Left lung (tissue), 10 donors: ENCODE measurements around the gene MAP3K5. TPM values are rescaled to one million over a fixed set of nuclear protein-coding genes. Genes with fewer than 3 reads are reported as not detected.

ENCODE experiments used
- ATAC-seq: fragments of 200-7000 bp; cut with Tn5 transposase; one replicate; pipeline ENCODE4 v1.9.1; 2020; ENCODE audit warnings: moderate library complexity
- DNase-seq, 4 donors: peaks; one replicate each; pipeline ENCODE4 v3.0.0-alpha.2; 2013 to 2020
- H3K27ac ChIP-seq, 2 donors: fragments of 200-600 bp; sonication (generic) in 1 of 2; one replicate each; pipeline versions ENCODE4 v1.5.0 to v1.8.0; 2020 to 2021
- H3K27me3 ChIP-seq, 2 donors: fragments of 200-600 bp; sonication (generic) in 1 of 2; one replicate each; pipeline versions ENCODE4 v1.5.0 to v1.8.0; 2020 to 2021
- H3K36me3 ChIP-seq, 2 donors: fragments of 200-600 bp; sonication (generic) in 1 of 2; one replicate each; pipeline versions ENCODE4 v1.5.0 to v1.8.0; 2020 to 2021
- H3K4me1 ChIP-seq, 2 donors: fragments of 200-600 bp; one replicate each; pipeline ENCODE4 v1.8.0; 2021
- H3K4me3 ChIP-seq, 2 donors: fragments of 200-600 bp; sonication (generic) in 1 of 2; one replicate each; pipeline versions ENCODE4 v1.5.0 to v1.8.0; 2020 to 2021; ENCODE audit warnings: mild to moderate bottlenecking in 1 of 2
- H3K9me3 ChIP-seq, 2 donors: fragments of 200-600 bp; sonication (generic) in 1 of 2; one replicate each; pipeline versions ENCODE4 v1.5.0 to v1.8.0; 2020 to 2021
- intact Hi-C, 2 donors: fragments of 100-400 bp; cut with DNase I; formaldehyde crosslinking; loops; one replicate each; pipeline versions ENCODE4 v1.11.2 to v1.14.2; 2022
- polyA plus RNA-seq, 6 donors: library from polyadenylated mRNA; unstranded; fragments of 120-200 nt; gene quantifications; one replicate each; pipeline ENCODE4 v1.2.1, GENCODE V29; 2013; ENCODE audit not compliant: insufficient read length in 6 of 6
- total RNA-seq, 2 donors: library from RNA; stranded (reverse); fragmentation: NEBNext Ultra II Directional; extraction: Animal tissue kit (Norgen Biotek cat#: 25700); gene quantifications; one replicate each; pipeline ENCODE4 v1.2.1, GENCODE V29; 2021
- TF ChIP-seq, protein P1 (sequence below), 2 donors: fragments of 200-600 bp; sonication (generic) in 1 of 2; IDR thresholded peaks; one replicate each; pipeline versions ENCODE4 v1.5.0 to v1.8.0; 2021; ENCODE audit warnings: antibody characterized with exemption in 2 of 2
- donor health status: DM: no; HTN: yes; CAD: no.
- donor health status: DM: no; HTN: no; CAD: no.

MAP3K5 gene
- total and polyA plus RNA-seq, 8 donors: 6.3 to 27.7 (median 7.2) TPM

DNA sequence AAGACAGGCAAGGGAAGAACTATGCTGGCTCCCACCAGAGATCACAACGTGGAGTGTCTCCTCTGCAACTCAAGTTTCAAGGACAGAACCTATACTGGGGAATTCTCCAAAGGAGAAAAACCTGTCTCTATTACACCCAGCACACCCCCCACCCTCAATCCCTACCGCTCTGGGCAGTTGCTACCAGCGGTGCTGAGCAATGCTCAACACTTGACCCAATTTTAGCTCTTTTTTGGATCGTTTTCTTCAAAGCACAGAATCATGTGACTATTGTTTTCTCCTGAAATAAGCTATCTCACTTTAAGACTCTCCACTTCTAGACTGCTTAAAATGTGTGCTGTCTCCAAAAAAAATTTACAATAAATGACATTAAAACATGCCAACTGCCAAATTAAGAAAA, 265.3 kb downstream of the MAP3K5 start:
- Histone ChIP-seq H3K36me3 (no peaks in the 10 kb centered on the region), H3K27me3 (no peaks in the 10 kb centered on the region), H3K9me3 (no peaks in the 10 kb centered on the region), H3K27ac (no peak overlapping the region), H3K4me1 (peaks cover 0 to 19% of the 10 kb centered on the region in 2 donors), H3K4me3 (no peak overlapping the region)
- ATAC-seq (peak; percentile 28), DNase-seq (no peak)
- intact Hi-C loops: no loop called here
- TF ChIP-seq, protein P1, sequence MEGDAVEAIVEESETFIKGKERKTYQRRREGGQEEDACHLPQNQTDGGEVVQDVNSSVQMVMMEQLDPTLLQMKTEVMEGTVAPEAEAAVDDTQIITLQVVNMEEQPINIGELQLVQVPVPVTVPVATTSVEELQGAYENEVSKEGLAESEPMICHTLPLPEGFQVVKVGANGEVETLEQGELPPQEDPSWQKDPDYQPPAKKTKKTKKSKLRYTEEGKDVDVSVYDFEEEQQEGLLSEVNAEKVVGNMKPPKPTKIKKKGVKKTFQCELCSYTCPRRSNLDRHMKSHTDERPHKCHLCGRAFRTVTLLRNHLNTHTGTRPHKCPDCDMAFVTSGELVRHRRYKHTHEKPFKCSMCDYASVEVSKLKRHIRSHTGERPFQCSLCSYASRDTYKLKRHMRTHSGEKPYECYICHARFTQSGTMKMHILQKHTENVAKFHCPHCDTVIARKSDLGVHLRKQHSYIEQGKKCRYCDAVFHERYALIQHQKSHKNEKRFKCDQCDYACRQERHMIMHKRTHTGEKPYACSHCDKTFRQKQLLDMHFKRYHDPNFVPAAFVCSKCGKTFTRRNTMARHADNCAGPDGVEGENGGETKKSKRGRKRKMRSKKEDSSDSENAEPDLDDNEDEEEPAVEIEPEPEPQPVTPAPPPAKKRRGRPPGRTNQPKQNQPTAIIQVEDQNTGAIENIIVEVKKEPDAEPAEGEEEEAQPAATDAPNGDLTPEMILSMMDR (IDR thresholded peaks at IDR 0.05): no peak

DNA sequence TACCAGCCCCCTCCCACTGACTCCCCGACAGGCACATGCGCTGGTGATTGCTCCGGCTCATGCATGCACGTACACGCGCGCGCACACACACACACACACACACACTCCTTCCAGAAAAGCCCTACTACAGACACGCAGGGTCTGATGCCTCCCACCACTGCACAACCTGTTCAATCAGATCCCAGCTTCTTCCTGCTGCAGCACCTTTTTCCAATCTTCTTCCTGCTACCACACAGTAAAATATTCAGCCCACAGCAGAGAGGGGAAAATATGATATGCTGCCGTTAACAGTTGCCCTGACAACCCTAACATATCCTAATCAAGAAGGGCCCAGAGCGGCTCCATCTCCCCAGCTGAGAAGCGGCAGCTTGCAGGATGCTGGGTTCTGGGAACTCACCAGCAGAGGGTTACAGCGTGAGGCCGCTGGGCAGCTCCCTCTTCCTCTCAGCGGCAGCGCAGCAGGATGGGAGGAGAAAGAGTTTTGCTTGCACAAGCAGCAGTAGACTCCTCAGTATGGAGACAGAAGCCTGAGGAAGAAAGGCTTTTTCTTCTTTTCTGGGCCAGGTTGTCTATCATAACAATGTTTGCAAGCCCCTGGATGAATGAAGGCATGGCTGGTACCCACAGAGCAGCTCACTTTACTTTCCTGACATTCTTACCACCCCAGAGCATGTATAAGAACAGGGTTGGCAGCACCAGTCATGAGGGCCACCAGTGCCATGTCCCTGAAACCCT, 265.9 kb downstream of the MAP3K5 start:
- no peaks in the 10 kb centered on the region for H3K27me3 ChIP-seq
- H3K27ac ChIP-seq: no peak overlapping the region
- H3K4me3 ChIP-seq: no peak overlapping the region
- TF ChIP-seq, protein P1 (IDR thresholded peaks at IDR 0.05): peak in 1 of 2 donors; percentile 13
- intact Hi-C loops: no loop called here
- ATAC-seq (peak; percentile 93), DNase-seq (peak in 3 of 4 donors; percentile 50 to 81 (median 51))
- H3K4me1 ChIP-seq: peaks cover 0 to 19% of the 10 kb centered on the region in 2 donors
- H3K36me3 ChIP-seq: no peaks in the 10 kb centered on the region
- H3K9me3 ChIP-seq: no peaks in the 10 kb centered on the region

DNA sequence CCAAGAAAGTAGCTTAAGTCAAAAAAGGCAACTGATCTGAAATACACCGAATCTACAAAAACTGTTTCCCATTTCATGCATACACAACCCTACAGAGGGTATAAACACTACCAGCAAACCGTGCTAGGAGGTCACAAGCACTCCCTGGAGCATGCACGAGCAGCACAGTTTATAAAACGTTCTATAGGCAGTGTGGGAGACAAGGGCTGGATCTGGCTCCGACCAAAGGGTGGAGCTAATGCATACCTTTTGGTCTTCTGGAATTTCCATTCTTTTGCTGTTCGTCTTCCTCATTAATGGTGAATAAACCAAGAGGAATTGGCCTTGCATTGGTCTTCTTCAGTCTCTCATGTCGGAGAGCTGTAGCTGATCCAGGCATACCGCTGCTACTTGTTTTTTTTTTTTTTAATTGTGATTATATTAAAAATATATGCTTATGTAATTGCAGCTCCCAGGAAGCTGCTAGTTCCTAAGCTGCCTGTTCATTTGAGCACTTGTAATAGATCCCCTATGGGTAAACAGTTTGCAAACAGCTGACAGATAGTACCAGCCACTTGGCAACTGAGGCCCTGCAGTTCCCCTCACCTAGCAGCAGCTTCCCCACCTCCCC, 266.6 kb downstream of the MAP3K5 start:
- TF ChIP-seq, protein P1 (IDR thresholded peaks at IDR 0.05): no peak
- no peak for ATAC-seq

DNA sequence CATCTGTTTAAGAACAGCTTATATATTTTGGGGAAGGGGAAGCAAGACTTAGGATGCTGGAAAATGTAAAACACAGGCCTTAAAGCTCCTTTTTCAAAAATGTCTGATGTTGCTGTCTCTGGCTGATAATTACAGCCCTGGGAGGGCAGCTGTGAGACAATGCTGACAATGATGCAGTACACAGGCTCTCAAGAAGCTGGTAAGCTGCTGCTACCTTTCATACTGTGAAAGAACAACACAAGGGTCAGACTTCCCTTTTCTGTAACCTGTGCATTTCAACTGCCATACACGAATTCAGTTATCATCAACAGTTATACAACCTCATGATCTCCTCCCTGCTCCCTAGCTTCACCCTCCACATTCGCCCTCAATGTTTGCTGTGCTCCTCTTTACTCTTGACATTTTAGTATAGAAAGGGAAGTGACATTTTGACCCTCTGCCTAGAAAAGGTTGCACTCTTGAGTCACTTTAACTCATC, 267.3 kb downstream of the MAP3K5 start:
- H3K4me3 ChIP-seq: no peak overlapping the region
- H3K9me3 ChIP-seq: no peaks in the 10 kb centered on the region
- H3K27ac ChIP-seq: no peak overlapping the region
- TF ChIP-seq, protein P1 (IDR thresholded peaks at IDR 0.05): no peak
- no peaks in the 10 kb centered on the region for H3K27me3 ChIP-seq
- no peak for DNase-seq
- intact Hi-C loops: no loop called here
- H3K4me1 ChIP-seq: peaks cover 0 to 19% of the 10 kb centered on the region in 2 donors
- no peaks in the 10 kb centered on the region for H3K36me3 ChIP-seq
- no peak for ATAC-seq

More for the DNA sequence above, 266.6 kb downstream of the MAP3K5 start:
- no peaks in the 10 kb centered on the region for H3K9me3 ChIP-seq
- intact Hi-C loops: no loop called here
- no peak overlapping the region for H3K27ac ChIP-seq
- H3K4me3 ChIP-seq: no peak overlapping the region
- DNase-seq: no peak
- H3K4me1 ChIP-seq: peaks cover 0 to 19% of the 10 kb centered on the region in 2 donors
- no peaks in the 10 kb centered on the region for H3K36me3 ChIP-seq
- H3K27me3 ChIP-seq: no peaks in the 10 kb centered on the region

DNA sequence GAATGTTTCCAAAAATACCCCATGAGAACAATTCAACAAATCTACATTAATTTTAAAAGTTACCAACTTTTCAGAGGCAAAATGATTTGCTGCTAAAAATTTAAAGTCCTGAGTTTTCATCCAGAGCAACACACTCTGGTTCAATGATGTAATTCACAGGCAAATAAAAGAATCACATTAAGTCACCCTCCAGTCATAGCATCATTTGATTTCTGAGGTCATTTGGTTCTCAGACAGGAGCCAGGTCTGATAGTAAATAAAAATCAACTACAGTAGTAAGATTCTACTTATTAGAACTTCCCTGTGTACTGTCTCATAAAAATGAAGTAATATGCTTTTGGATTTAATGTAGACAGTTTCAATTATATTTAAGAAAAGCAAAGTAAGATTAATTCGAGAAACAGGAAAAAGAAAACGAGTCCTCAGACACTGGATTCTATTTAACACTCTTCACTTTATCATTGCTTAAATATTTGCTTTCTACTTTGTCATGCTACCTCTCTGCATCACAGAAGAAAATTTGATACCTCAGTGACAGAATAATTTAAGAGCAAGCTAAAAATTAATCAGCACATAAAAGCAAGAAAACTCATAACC, 267.8 kb downstream of the MAP3K5 start:
- TF ChIP-seq, protein P1 (IDR thresholded peaks at IDR 0.05): no peak
- ATAC-seq (no peak), DNase-seq (no peak)
- no peaks in the 10 kb centered on the region for H3K9me3 ChIP-seq
- H3K4me1 ChIP-seq: peaks cover 0 to 19% of the 10 kb centered on the region in 2 donors
- H3K4me3 ChIP-seq: no peak overlapping the region
- H3K27me3 ChIP-seq: no peaks in the 10 kb centered on the region
- no peaks in the 10 kb centered on the region for H3K36me3 ChIP-seq
- intact Hi-C loops: no loop called here
- no peak overlapping the region for H3K27ac ChIP-seq
